GM12873 (cell line): ENCODE results near the gene GRM2.

Experiments
- CTCF ChIP-seq: IDR thresholded peaks from 2 replicates; pipeline ENCODE4 v1.5.1; 2012; ENCODE audit warnings: low read depth, mild to moderate bottlenecking, moderate library complexity, low read length, control low read depth; ENCODE audit not compliant: insufficient read depth; ENCODE audit errors: missing control alignments

The GRM2 gene

GRCh38 chr3:51686512-51687215, 20.2 kb upstream of the GRM2 start:
- TF ChIP-seq CTCF: no peak

GRCh38 chr3:51687431-51688205, 19.2 kb upstream of the GRM2 start:
- TF ChIP-seq CTCF: no peak

GRCh38 chr3:51688206-51688600, 18.7 kb upstream of the GRM2 start:
- no peak for TF ChIP-seq CTCF

GRCh38 chr3:51691021-51691420, 15.8 kb upstream of the GRM2 start:
- no peak for TF ChIP-seq CTCF

- TF ChIP-seq CTCF: no peak
Observed at GRCh38 chr3:51691949-51692348, 14.9 kb upstream of the GRM2 start.

- no peak for TF ChIP-seq CTCF
Observed at GRCh38 chr3:51692980-51693395, 13.9 kb upstream of the GRM2 start.

- no peak for TF ChIP-seq CTCF
Observed at GRCh38 chr3:51696954-51697353, 9.9 kb upstream of the GRM2 start.
